CD4-positive, alpha-beta T cell treated with Interleukin-4 for 4 hours (primary cell): Measurements from ENCODE around the gene IYD.

Experiments used
- DNase-seq: peaks from one replicate; pipeline ENCODE4 v3.0.0-alpha.2; 2020

Gene IYD, protein sequence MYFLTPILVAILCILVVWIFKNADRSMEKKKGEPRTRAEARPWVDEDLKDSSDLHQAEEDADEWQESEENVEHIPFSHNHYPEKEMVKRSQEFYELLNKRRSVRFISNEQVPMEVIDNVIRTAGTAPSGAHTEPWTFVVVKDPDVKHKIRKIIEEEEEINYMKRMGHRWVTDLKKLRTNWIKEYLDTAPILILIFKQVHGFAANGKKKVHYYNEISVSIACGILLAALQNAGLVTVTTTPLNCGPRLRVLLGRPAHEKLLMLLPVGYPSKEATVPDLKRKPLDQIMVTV

DNA sequence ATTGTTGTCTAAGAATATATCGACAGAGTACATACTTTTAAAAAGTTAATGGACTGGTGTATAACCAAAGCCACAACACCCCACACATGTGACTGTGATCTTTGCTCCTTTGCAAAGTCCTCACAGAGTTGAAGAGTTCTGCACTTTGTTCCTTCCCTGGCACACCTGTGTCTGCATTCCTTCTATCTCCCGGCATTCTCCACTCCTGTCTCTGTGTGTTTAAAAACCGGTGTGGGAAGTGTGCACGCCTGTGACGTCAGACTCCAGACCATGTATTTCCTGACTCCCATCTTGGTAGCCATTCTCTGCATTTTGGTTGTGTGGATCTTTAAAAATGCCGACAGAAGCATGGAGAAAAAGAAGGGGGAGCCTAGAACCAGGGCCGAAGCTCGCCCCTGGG, at the start of gene IYD:
Gene IYD (plus strand): TSS at position 251 of the 400 bp plus-strand sequence. CDS start 20 bp downstream, at position 271.
- DNase-seq = no peak

DNA sequence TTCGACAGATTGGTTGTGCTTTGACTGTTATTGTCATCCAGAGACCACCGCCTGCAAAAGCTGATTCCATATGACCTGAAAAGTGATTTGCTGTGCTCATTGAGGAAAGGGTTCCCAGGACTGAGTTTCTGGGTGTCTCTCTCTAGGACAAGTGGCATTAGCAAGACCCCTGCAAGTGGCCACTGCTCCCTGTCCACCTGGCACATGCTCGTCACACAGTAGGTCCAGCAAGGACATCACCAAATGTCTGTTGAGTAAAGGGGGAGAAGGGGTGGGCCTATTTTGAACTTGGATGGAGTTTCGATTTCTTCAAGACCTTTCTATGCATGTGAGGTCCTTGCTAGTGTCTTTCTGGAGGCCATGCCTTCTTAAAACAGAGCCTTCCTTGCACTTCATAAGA, 48.9 kb upstream of the IYD start:
- DNase-seq = no peak

DNA sequence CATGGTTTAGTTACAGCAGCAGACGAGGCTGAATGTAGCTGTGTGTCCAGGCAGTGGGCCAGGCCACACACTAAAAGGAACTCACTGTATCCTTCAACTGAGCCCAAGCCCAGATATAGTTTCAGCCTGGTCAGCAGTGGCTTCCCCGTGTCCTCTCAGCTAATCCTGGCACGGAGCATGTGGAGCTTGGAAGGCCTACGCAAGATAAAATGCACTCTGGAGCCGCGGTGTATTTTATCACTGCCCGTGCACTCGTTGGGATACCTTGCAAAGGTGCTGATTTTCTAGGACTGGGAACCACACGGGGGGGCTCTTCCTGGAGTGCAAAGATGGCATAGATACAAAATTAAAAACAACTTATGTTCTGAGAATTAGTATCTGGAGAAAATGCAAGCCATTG, 48.4 kb upstream of the IYD start:
- no peak for DNase-seq

DNA sequence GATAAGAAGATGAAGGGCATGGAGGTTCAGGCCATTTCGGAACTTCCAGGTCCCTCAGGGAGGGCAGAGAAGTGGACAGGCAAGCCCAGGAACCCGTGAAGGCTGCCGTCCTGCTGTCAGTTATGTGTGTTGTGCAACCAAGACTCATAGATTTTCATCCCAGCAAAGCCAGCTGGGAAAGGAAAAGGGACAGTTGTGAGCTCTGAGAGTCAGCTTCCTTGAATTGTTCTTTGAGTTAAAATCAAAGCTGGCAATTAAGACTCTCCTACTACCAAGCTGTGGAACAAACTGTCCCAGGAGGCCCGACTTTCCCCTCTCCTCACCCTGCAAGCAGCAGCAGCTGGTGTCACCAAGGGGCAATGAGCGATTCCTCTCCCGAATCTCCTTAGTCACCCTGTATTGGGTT, 46.3 kb upstream of the IYD start:
- DNase-seq = no peak

DNA sequence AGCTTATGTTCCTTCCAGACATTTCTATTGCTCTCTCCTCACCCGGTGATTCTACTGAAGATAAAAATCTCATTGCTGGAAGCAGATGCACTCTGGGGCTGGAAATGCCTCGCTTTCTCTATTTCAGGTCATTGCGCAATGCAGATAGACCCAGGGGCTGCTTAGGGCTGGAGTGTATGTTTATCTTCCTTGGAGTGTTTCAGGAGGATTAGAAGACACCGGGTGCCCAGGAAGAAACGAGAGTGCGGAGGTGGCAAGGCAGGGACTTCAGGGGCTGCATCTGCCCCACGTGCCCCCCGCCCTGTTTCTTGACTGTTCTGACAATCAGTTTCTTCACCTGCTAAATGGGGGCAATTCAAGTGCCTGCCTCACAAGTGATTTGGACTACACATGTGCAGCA, 45.6 kb upstream of the IYD start:
- DNase-seq = no peak

DNA sequence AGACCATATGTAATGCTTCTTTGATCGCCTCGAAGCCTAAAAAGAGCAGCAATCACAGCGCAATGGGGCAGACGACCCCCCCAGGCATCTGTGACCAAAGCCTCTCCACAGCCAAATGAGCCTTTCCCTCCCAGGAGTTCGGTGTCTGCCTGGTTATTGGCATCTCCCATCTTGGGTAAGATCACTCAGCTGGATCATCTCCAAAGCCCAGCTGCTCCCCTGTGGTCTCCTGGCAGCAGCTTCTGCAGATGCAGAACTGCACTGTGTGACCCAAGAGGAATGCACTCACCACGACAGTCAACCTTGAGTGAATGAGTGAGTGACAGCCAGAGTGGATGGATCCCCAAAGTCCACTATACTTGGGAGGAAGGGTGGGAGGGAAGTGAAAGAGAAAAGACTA, 44.8 kb upstream of the IYD start:
- no peak for DNase-seq

DNA sequence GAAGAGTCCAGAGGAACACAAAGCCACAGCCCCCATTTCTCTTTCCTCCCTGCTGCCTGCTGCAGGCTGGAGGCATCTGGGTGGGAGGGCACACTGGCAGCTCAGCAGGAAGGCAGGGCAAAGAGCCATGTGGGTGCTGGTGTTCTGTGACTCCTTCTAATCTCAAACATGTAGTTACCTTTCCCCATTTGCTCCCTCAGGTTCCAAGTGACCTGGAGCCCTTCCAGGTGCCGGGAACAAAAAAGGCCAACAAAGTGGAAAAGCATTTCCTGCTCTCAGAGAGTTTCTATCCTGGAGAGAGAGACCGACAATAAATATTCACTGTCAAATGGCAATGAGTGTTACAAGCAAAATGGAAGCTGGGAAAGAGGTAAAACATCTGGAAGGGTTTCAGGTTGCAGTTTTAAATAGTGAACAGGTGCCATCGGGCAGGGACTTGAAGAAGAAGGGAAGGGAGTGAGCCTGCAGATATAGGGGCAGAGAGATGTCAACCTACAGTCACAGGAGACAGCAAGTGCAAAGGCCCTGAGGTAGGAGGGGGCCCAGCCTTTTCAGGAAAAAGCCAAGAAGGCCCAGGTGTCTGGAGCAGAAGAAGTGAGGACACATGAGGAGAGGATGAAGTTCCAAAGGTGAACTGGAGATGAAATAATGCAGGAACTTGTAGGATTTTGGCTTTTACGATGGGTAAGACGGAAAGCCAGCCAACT, 43.6 kb upstream of the IYD start:
- DNase-seq = no peak

DNA sequence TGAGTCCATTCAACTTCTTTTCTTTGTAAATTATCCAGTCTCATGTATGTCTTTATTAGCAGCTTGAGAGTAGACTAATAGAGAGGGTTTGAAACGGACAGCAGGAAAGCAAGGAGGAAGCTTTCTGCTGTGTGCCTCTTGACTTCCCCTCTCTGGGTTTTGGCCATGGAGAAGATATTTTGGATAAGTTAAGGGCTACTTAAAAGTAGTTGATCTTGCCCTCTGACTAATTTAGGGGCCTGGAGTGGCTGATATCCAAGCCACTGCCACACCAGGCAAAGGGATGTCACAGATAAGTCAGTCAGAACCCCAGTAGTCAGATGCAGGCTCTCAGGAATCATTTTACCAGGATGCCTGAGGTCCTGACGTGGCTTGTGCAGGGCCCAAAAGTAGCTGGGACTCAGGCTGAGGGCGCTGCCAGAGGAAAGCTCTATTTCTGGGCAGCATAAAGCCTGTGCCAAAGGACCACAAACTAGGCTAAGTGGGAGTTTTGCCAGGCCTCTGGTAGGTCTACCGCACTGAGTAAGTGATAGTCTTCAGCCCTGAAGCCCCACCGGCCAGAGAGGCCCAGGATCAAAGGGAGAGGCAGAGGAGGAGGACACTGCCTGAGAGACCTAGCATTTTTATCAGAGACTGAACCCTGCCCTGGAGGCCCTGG, 41.6 kb upstream of the IYD start:
- DNase-seq = no peak

DNA sequence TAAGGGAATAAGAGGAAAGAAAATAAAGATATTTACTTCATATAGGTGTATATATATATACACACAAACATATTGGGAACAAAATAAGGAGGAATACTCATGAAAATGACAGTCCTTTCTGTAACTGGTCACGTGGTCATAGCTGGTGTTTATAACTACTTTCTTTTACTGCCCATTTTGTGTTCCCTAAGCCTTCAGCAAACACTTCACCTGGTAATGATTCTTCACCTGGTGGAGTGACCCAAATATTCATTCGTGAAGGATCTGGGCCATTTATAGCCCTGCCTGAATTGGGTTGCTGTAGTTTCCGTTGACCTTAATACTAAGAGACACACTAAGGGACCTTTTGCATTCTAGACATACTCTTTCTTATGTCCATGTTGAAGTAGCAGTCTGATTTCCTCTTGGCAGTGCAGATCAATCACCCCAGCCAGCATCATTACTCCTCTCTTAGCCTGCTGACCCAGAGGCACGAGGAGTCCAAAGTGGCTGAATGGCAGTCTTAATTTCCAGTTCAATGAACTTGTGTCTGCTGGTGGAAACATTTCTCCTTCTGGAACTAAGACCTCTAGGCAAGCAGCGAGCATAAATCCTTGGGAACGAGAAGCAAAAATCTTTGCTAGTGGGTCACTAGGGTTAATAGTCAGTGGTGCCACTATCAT, 39.9 kb upstream of the IYD start:
- DNase-seq = no peak

DNA sequence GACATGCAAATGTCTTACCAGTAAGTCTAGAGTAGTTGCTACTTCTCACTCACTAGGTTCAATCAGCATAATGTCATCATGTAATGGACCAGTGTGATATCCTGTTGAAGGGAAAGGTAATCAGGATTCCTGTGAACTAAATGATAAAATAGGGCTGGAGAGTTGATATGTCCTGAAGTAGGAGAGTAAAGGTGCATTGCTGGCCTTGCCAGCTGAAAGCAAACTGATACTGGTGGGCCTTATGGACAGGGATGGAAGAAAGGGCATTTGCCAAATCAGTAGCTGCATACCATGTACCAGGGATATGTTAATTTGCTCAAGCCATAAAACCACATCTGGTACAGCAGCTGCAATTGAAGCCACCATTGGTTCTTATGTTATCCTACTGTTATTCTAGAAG, 37.5 kb upstream of the IYD start:
- DNase-seq = no peak

DNA sequence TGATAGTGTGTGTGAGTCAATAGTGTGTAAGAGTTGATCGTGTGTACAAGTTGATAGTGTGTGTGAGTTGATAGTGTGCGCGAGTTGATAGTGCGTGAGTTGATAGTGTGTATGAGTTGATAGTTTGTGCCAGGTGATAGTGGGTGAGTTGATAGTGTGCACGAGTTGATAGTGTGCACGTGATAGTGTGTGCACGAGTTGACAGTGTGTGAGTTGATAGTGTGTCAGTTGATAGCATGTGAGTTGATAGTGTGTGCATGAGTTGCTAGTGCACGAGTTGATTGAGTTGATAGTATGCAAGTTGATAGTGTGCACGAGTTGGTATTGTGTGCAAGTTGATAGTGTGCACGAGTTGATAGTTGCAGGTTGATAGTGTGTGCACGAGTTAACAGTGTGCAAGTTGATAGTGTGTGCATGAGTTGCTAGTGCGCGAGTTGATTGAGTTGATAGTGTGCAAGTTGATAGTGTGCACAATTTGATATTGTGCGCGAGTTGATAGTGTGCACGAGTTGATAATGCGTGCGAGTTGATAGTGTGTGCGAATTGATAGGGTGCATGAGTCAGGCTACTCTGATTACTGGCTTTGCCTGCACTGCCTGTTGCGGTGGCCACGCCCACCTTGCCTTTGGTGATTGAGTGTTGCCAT, 35.8 kb upstream of the IYD start:
- DNase-seq = no peak

DNA sequence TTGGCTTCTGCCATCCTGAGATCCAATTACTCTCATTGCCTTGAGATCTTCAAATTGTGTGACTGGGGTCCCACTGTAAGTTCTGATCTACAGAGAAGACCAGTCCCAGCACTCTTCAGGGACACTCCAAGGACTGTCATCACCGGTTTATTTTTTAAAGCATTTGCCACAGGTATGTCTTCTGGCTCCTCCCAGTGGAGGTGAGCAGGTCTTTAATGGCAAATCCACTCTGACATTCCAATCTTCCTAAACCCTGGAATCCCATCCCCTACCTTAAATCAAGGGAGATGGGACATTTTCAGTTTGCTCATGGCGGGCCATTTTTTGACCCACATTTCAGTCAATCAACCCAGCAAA, 35.2 kb upstream of the IYD start:
- no peak for DNase-seq

DNA sequence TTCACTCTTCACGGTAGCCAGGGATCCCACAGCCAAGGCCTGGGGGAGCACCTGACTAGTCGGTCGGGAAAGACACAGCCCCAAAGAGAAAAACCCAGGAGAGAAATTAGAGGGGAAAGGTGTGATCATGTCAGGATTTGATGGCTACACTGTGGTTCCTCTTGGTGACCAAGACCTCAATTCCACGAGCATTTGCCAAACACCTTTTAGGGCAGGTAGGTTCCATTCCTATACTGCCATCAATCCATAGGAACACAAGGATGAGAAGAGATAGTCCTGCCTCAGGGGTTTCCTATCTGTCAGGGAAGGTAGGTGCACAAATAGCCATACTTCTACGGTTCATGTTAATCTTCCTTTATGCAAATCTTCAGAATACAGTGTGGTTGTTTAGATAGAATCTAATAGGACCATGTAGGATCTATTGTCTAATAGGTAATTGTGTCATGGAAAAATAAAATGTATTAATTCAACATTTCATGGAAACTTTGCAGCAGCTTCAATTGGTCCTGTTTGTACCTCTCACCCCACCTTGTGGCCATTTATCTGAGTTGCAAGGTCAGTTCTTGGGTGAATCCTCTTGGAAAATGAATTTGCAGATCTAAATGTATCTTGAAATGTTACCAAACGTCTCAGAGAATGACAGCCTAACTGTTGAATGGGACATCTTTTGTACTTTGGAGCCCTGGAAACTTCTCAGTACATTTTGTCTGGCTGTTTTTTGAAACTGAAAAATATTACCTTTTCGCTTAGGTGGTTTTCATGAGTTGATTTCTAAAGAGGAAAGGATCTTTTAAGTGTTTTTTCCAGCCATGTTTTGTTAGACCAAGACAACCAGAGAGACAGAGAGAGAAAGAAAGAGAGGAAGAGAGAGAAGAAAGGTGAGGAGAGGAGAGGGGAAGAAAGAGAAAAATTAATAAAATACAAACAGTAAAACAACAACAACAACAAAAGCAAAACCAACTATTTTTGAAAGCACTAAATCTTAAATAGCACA, 33.7 kb upstream of the IYD start:
- DNase-seq = peak; percentile 48

DNA sequence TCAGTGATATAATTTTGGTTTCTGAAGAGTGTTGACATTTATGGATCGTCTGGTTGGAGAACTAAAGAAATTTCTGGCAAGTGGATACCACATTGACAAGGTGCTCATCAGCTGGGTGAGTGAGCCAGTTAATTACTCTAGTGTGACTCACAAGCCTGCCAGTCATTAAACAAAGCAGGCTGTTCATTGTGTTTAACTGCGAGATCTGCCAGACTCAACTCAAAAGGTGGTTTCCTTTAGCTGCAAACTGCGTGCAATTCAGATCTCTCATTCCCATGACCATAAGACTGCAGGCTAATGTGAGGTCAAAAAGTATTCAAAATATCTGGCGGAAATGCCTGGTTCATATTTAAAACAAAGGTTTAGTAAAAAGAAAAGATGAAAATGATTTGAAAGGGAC, 32.5 kb upstream of the IYD start:
- no peak for DNase-seq

DNA sequence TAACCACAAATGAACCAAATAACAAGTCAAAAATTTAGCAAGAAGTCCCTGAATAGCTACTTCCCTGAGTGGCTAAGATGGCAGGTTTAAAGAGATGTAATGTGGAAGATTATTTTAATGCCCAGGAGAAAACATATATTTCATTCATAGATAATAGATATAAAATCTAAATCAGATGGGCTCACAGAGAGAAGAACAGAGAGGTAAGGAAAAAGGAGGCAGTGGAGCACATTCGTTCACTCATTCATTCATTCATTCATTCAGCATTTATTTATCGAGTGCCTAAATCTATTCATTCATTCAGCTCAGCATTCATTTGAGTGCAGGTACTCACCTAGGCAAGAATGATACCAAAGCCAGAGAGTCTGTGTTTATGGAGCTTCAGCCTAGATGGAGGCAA, 32.1 kb upstream of the IYD start:
- no peak for DNase-seq

DNA sequence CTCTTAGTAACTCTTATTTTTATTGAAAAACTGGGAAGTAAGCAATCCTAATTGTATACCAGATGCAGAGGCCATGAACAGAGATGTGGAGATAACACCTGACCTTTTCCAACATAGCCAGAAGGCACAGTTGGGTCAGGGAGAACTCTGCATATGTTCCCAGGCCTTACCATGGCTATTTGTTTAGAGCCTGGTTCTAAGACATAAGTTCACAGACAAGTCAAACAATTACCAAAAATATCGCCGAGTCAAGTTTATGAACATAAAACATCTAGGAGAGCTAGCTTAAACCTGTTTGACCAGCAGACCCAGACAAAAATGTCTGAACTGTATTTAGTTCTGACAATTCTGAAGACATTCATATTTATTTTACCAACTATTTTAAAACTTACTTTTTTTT, 26.7 kb upstream of the IYD start:
- DNase-seq = no peak

DNA sequence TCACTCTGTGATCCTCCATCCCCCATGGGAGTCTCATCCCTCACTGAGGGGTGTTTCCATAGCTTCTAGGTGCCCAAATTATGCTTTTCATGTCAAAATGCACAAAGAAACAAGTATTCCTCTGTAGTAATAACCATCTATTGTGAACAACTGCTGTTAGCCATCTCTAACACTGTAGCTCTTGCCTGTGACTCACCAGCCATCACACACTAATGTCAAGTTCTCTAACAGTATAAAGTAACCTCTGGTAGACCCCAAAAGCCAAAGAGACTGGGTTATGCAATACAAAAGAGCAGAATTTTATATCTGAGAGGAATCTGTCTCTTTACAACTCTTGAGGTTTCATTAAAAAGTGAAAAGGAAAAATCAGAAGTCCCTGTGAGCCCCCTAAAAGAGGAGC, 25.4 kb upstream of the IYD start:
- no peak for DNase-seq

DNA sequence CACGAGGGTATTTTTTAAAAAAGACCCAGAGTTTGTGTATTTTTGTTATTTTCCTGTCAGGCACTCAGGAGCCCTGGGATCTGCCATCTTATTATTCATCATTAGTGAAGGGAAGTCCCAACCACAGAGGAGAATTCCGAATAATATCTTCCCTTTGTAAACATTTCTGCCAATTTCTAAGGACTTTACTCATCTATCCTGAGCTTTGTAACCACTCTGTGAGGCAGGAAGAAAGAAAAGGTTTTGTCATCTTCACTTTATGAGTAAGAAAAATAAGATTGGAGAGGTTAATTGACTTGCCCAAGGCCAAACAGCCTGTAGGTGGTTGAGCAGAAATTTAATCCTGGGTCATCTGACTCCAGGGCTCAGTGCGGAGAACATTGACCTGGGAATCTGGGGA, 23.0 kb upstream of the IYD start:
- DNase-seq = no peak

DNA sequence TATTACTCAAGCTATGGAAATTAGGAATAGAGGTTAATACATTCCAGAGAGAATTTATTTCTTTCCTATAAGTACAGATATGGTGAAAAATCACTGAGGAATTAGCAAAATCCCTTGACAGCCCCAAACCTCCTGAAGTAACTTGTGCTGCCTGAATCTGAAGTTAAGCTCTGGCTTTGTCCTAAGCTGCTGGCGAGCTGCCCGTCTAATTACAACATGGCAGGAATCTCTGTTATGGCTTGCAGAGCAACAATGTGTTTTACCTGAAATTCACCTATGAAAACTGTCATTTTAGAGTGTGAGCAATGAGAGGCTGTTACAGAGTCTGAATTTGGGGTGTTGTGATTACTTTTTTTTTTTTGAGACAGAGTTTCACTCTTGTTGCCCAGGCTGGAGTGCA, 22.5 kb upstream of the IYD start:
- DNase-seq = no peak

DNA sequence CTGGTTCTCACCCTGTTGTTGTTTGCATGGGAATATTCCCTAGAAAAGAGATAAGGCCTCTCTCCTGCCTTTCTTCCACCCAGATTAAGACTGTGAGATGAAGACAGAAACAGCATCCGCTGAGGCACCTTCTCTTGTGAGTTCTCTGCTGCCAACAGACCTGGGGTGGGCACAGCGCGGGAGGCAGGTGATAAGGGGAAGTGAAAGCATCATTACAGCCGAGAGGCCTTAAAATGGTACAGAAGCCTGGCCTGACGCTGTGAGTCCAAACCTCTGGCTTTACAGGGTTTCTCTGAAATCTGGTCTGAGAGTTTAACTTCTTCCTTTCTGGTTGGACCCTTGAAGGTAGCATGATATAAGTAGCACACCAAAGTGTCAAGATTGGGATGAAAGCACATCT, 21.0 kb upstream of the IYD start:
- no peak for DNase-seq

DNA sequence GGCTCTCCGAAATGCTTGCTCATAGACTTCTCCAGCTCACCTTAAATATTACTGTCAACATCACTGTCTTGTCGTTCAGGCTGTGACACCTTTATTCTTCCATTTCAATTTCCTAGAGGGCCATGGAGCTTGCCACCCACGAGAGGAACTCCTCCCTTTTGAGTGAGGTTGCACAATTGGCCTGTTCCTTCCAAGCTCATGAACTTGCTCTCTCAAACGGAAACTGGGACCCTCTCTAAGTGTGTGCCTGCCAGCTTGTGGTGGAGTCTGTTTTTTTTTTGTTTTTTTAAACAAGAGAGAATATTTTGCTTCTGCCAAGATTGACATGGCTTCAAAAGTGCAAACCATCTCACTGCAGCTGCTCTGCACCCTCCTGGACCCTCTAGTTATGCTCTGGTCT, 19.3 kb upstream of the IYD start:
- DNase-seq = no peak
